SIG-M5 treated with dmso at 0.1 percent for 504 hours (cell line): ENCODE results near the gene ZFX.
A peak's percentile ranks its signal among the peaks of the same experiment; 100 is the strongest.
"Not testable (repeated sequence)": the region's sequence is repeated elsewhere in the genome, so short reads cannot be mapped to it uniquely, and the experiment has no call there.

Experiments used
- DNase-seq: peaks from one replicate; lab custom pipeline; 2025; ENCODE audit not compliant: unreplicated experiment; lab: John Stamatoyannopoulos, UW

ZFX gene

GRCh38 chrX:24150898-24151297 lies 1.4 kb downstream of the ZFX start:
- no peak for DNase-seq

GRCh38 chrX:24151513-24151912 lies 2.0 kb downstream of the ZFX start:
- no peak for DNase-seq

- peak; percentile 11 for DNase-seq
Observed at GRCh38 chrX:24153178-24153795, 3.8 kb downstream of the ZFX start.

- DNase-seq: no peak
Observed at GRCh38 chrX:24153796-24154189, 4.3 kb downstream of the ZFX start.

GRCh38 chrX:24154490-24155034 lies 5.0 kb downstream of the ZFX start:
- DNase-seq: no peak

GRCh38 chrX:24155747-24156146 lies 6.2 kb downstream of the ZFX start:
- not testable (repeated sequence) for DNase-seq

- no peak for DNase-seq
Observed at GRCh38 chrX:24156177-24156576, 6.6 kb downstream of the ZFX start.

- no peak for DNase-seq
Observed at GRCh38 chrX:24158881-24159280, 9.4 kb downstream of the ZFX start.

GRCh38 chrX:24166078-24166477 lies 16.5 kb downstream of the ZFX start:
- no peak for DNase-seq

- no peak for DNase-seq
Observed at GRCh38 chrX:24167719-24168472, 18.4 kb downstream of the ZFX start.

- no peak for DNase-seq
Observed at GRCh38 chrX:24168807-24169206, 19.3 kb downstream of the ZFX start.

GRCh38 chrX:24169211-24169610 lies 19.7 kb downstream of the ZFX start:
- DNase-seq: no peak

- DNase-seq: no peak
Observed at GRCh38 chrX:24173115-24173847, 23.8 kb downstream of the ZFX start.

GRCh38 chrX:24175276-24175675 lies 25.7 kb downstream of the ZFX start:
- no peak for DNase-seq

GRCh38 chrX:24178441-24178840 lies 28.9 kb downstream of the ZFX start:
- DNase-seq: no peak

- no peak for DNase-seq
Observed at GRCh38 chrX:24184018-24184417, 34.5 kb downstream of the ZFX start.

GRCh38 chrX:24186483-24186882 lies 37.0 kb downstream of the ZFX start:
- no peak for DNase-seq

GRCh38 chrX:24186986-24187385 lies 37.5 kb downstream of the ZFX start:
- no peak for DNase-seq

- DNase-seq: no peak
Observed at GRCh38 chrX:24189490-24189889, 40.0 kb downstream of the ZFX start.

- DNase-seq: no peak
Observed at GRCh38 chrX:24190500-24191156, 41.1 kb downstream of the ZFX start.

- no peak for DNase-seq
Observed at GRCh38 chrX:24196509-24196908, 47.0 kb downstream of the ZFX start.
